ENCODE results near the gene SUPT5H. TPM values are rescaled to one million over a fixed set of nuclear protein-coding genes. Genes with fewer than 3 reads are reported as not detected.

The SUPT5H gene
- total RNA-seq, 1 donor, result 91.2 TPM

DNA sequence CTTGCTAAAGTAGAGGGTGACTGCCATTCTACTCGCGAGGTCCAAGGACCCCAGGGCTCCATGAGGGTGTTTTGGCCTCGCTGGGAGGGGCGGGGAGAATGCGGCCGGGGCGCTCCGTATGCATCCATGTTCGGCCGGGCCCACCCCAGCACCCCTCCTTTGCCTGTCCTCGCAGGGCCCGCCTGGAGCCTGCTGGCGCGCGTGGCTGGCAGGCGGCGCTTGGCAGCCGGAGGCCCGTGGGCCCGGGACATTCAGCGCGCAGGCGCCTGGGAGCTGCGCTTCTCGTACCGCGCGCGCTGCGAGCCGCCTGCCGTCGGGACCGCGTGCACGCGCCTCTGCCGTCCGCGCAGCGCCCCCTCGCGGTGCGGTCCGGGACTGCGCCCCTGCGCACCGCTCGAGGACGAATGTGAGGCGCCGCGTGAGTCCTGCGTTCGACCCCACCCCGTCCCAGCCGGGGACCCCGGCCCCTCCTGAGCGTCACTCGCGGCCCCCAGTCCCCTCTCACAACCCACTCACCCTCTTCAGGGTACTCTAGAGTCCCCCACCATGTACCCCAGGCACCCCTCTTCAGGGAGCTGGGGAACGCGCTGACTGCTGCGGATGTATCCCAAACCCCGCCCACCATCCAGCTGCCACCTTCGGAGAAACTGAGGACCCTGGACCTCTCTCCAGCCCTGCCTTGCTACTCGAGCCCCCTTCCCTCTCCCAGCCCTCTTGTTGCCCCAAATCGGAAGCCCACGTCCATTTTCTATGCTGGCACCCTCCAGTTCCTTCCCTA lies 57.4 kb downstream of the SUPT5H start:
- Histone ChIP-seq H3K79me2 (ENCODE audit: insufficient read depth, low read length) (no peaks in the 10 kb centered on the region), H3K4me3 (ENCODE audit: insufficient read depth, low read length) (no peak overlapping the region), H3K27ac (ENCODE audit: low read depth, low read length) (no peak overlapping the region), H3K27me3 (ENCODE audit: insufficient read depth, low read length) (peaks cover 60% of the 10 kb centered on the region), H3K4me2 (ENCODE audit: insufficient read depth, low read length) (no peak overlapping the region), H2AFZ (ENCODE audit: low read length) (no peak overlapping the region), H4K20me1 (ENCODE audit: insufficient read depth, low read length) (no peaks in the 10 kb centered on the region), H3K4me1 (ENCODE audit: insufficient read depth, low read length) (peaks cover 5% of the 10 kb centered on the region), H3K36me3 (ENCODE audit: insufficient read depth, low read length) (no peaks in the 10 kb centered on the region), H3K9me3 (ENCODE audit: low read depth, low read length) (no peaks in the 10 kb centered on the region)
- TF ChIP-seq, protein P1, sequence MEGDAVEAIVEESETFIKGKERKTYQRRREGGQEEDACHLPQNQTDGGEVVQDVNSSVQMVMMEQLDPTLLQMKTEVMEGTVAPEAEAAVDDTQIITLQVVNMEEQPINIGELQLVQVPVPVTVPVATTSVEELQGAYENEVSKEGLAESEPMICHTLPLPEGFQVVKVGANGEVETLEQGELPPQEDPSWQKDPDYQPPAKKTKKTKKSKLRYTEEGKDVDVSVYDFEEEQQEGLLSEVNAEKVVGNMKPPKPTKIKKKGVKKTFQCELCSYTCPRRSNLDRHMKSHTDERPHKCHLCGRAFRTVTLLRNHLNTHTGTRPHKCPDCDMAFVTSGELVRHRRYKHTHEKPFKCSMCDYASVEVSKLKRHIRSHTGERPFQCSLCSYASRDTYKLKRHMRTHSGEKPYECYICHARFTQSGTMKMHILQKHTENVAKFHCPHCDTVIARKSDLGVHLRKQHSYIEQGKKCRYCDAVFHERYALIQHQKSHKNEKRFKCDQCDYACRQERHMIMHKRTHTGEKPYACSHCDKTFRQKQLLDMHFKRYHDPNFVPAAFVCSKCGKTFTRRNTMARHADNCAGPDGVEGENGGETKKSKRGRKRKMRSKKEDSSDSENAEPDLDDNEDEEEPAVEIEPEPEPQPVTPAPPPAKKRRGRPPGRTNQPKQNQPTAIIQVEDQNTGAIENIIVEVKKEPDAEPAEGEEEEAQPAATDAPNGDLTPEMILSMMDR (IDR thresholded peaks at IDR 0.05; ENCODE audit: extremely low read depth, low read depth, low read length), result peak; percentile 46
- DNase-seq (ENCODE audit: insufficient read length, low spot score, missing footprints), result peak; percentile 98

DNA sequence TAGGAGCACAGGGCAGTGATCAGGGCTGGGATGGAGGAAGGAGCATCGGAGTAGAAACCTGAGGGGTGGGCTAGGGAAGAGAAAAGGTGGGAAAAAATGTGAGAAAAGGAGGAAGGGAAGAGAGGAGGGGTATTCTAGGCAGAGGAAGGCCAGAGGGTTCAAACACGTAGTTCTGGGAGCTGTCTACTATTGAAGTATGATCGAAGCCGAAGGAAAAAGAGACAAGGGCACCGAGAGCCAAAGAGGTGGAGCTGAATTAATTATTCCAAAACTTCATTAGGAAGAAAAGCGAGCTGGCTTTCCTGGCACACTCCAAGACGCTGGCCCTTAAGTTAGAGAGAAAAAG lies 61.2 kb downstream of the SUPT5H start:
- no peaks in the 10 kb centered on the region for H3K9me3 ChIP-seq (ENCODE audit: low read depth, low read length)
- no peak for DNase-seq (ENCODE audit: insufficient read length, low spot score, missing footprints)
- no peak overlapping the region for H2AFZ ChIP-seq (ENCODE audit: low read length)
- H3K79me2 ChIP-seq (ENCODE audit: insufficient read depth, low read length), result no peaks in the 10 kb centered on the region
- H3K27ac ChIP-seq (ENCODE audit: low read depth, low read length), result no peak overlapping the region
- H4K20me1 ChIP-seq (ENCODE audit: insufficient read depth, low read length), result no peaks in the 10 kb centered on the region
- peak overlapping the region; percentile 42 for H3K4me2 ChIP-seq (ENCODE audit: insufficient read depth, low read length)
- peaks cover 42% of the 10 kb centered on the region for H3K27me3 ChIP-seq (ENCODE audit: insufficient read depth, low read length)
- TF ChIP-seq, protein P1 (IDR thresholded peaks at IDR 0.05; ENCODE audit: extremely low read depth, low read depth, low read length), result no peak
- no peaks in the 10 kb centered on the region for H3K36me3 ChIP-seq (ENCODE audit: insufficient read depth, low read length)
- no peaks in the 10 kb centered on the region for H3K4me1 ChIP-seq (ENCODE audit: insufficient read depth, low read length)
- H3K4me3 ChIP-seq (ENCODE audit: insufficient read depth, low read length), result peak overlapping the region; percentile 63

DNA sequence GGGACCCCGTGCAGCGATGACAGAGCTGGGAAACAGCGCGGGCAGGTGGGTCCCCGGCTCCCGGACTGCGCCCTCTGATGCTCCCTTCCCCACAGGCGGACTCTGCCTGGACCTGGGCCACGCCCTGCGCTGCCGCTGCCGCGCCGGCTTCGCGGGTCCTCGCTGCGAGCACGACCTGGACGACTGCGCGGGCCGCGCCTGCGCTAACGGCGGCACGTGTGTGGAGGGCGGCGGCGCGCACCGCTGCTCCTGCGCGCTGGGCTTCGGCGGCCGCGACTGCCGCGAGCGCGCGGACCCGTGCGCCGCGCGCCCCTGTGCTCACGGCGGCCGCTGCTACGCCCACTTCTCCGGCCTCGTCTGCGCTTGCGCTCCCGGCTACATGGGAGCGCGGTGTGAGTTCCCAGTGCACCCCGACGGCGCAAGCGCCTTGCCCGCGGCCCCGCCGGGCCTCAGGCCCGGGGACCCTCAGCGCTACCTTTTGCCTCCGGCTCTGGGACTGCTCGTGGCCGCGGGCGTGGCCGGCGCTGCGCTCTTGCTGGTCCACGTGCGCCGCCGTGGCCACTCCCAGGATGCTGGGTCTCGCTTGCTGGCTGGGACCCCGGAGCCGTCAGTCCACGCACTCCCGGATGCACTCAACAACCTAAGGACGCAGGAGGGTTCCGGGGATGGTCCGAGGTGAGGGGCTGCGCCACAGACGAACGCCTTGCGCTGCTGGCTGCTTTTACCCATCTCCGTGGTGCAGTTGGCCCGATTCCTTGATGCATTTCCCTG lies 61.7 kb downstream of the SUPT5H start:
- H3K79me2 ChIP-seq (ENCODE audit: insufficient read depth, low read length), result no peaks in the 10 kb centered on the region
- H3K4me3 ChIP-seq (ENCODE audit: insufficient read depth, low read length), result peak overlapping the region; percentile 63
- TF ChIP-seq, protein P1 (IDR thresholded peaks at IDR 0.05; ENCODE audit: extremely low read depth, low read depth, low read length), result no peak
- H3K27me3 ChIP-seq (ENCODE audit: insufficient read depth, low read length), result peaks cover 41% of the 10 kb centered on the region
- peak overlapping the region; percentile 20 for H2AFZ ChIP-seq (ENCODE audit: low read length)
- DNase-seq (ENCODE audit: insufficient read length, low spot score, missing footprints), result peak; percentile 96
- H4K20me1 ChIP-seq (ENCODE audit: insufficient read depth, low read length), result no peaks in the 10 kb centered on the region
- H3K27ac ChIP-seq (ENCODE audit: low read depth, low read length), result no peak overlapping the region
- H3K4me1 ChIP-seq (ENCODE audit: insufficient read depth, low read length), result no peaks in the 10 kb centered on the region
- H3K4me2 ChIP-seq (ENCODE audit: insufficient read depth, low read length), result peak overlapping the region; percentile 42
- H3K9me3 ChIP-seq (ENCODE audit: low read depth, low read length), result no peaks in the 10 kb centered on the region
- H3K36me3 ChIP-seq (ENCODE audit: insufficient read depth, low read length), result no peaks in the 10 kb centered on the region
